ENCODE results near the gene GOLGA3. TPM values are rescaled to one million over a fixed set of nuclear protein-coding genes. Genes with fewer than 3 reads are reported as not detected.
"Not testable (repeated sequence)": the region's sequence is repeated elsewhere in the genome, so short reads cannot be mapped to it uniquely, and the experiment has no call there.

GOLGA3 gene
- total and polyA plus RNA-seq, 2 experiments from 2014 or later = 10.3 to 57.8 TPM

DNA sequence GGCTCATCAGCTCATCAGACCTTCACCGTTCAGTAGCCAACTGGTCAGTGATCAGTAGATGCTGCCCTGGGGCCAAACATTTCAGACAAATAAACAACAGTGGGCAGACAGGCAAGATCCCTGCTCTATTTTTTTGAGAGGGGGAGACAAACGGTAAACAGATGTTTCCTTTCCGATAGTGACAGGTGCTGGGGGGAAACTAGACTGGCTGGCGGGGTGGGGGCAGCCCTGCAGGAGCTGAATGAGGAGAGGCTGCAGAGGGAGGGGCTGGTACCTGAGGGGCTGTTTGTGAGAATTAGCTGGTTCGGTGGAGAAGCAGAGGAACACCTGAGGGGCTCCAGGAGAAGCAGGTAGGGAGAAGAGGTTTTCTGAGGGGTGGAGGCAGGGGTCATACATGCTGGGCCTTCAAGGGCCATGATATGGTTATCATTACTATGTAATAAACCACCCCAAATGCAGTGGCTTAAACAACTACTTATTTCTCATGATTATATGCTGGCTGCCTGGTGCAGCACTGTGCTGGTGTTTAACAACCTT, 8.2 kb upstream of the GOLGA3 start:
- H2AFZ ChIP-seq = no peak overlapping the region
- no peak overlapping the region for H3K27ac Mint-ChIP-seq
- DNase-seq (ENCODE audit: low spot score) = no peak
- no peaks in the 10 kb centered on the region for H4K20me1 ChIP-seq (replicated peaks; ENCODE audit: insufficient read depth)
- H3K36me3 ChIP-seq (ENCODE audit: insufficient read depth) = peaks cover 11% of the 10 kb centered on the region; the same call in 1 of the 2 replicates
- H3K27me3 Mint-ChIP-seq (ENCODE audit: insufficient read depth, low read depth, poor library complexity) = peaks cover 7% of the 10 kb centered on the region
- H3K27me3 ChIP-seq (ENCODE audit: insufficient read depth) = no peaks in the 10 kb centered on the region
- no peaks in the 10 kb centered on the region; the same call in none of the 3 replicates for H3K9me3 Mint-ChIP-seq
- TF ChIP-seq CREB1 (CRISPR knock-in tag; IDR thresholded peaks at IDR 0.05; ENCODE audit: low read depth) (no peak), REST (IDR thresholded peaks at IDR 0.05; ENCODE audit: unreplicated experiment) (no peak), JUNB (IDR thresholded peaks at IDR 0.05; ENCODE audit: unreplicated experiment) (no peak), ETS1 (IDR thresholded peaks at IDR 0.05) (no peak), POLR2AphosphoS5 (IDR thresholded peaks at IDR 0.05; ENCODE audit: low read depth) (no peak), NANOG (IDR thresholded peaks at IDR 0.05; ENCODE audit: borderline replicate concordance) (no peak)
- H3K4me1 Mint-ChIP-seq = no peaks in the 10 kb centered on the region; the same call in 2 of the 3 replicates
- ATAC-seq = no peak
- no peak overlapping the region for H3K4me2 ChIP-seq
- no peaks in the 10 kb centered on the region for H3K4me1 ChIP-seq (ENCODE audit: insufficient read depth)
- H3K36me3 Mint-ChIP-seq (ENCODE audit: low read depth) = peaks cover 22% of the 10 kb centered on the region
- no peak overlapping the region; the same call in 2 of the 3 replicates for H3K4me3 Mint-ChIP-seq
- no peaks in the 10 kb centered on the region for H3K9me2 ChIP-seq (ENCODE audit: insufficient read depth)
- H3K79me2 ChIP-seq (replicated peaks; ENCODE audit: insufficient read depth) = no peaks in the 10 kb centered on the region
- no peak overlapping the region for H3K27ac ChIP-seq (ENCODE audit: low read depth)
- H3F3A ChIP-seq (replicated peaks; ENCODE audit: low read depth) = peaks cover 5% of the 10 kb centered on the region; the same call in 1 of the 2 replicates
- no peak overlapping the region for H3K4me3 ChIP-seq

DNA sequence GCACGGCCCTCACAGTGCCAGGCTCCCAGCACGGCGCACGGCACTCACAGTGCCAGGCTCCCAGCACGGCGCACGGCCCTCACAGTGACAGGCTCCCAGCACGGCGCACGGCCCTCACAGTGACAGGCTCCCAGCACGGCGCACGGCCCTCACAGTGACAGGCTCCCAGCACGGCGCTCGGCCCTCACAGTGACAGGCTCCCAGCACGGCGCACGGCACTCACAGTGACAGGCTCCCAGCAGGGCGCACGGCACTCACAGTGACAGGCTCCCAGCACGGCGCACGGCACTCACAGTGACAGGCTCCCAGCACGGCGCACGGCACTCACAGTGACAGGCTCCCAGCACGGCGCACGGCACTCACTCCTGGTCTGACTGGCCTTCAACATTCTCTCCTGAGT, 7.6 kb upstream of the GOLGA3 start:
- H3K4me1 ChIP-seq (ENCODE audit: insufficient read depth); H2AFZ ChIP-seq; H3K27ac Mint-ChIP-seq; H3K79me2 ChIP-seq (replicated peaks; ENCODE audit: insufficient read depth); H3K9me3 Mint-ChIP-seq; H3K27me3 ChIP-seq (ENCODE audit: insufficient read depth); ATAC-seq; H4K20me1 ChIP-seq (replicated peaks; ENCODE audit: insufficient read depth); H3K4me3 Mint-ChIP-seq; H3K4me3 ChIP-seq; H3K27me3 Mint-ChIP-seq (ENCODE audit: insufficient read depth, low read depth, poor library complexity); H3K4me2 ChIP-seq; H3K9me2 ChIP-seq (ENCODE audit: insufficient read depth); H3K4me1 Mint-ChIP-seq; H3F3A ChIP-seq (replicated peaks; ENCODE audit: low read depth); H3K27ac ChIP-seq (ENCODE audit: low read depth); DNase-seq (ENCODE audit: low spot score); H3K36me3 ChIP-seq (ENCODE audit: insufficient read depth): not testable (repeated sequence)
- H3K36me3 Mint-ChIP-seq (ENCODE audit: low read depth) = peaks cover 18% of the 10 kb centered on the region

Data from GM23338 (cell line).